GM18499 (cell line): ENCODE data around the gene HMGA1.

ENCODE experiments used
- ATAC-seq: cut with Tn5 transposase; IDR thresholded peaks from one replicate; pipeline ENCODE4 v1.9.1; 2021; ENCODE audit warnings: moderate number of reproducible peaks; ENCODE audit not compliant: insufficient read depth, unreplicated experiment

The HMGA1 gene

DNA sequence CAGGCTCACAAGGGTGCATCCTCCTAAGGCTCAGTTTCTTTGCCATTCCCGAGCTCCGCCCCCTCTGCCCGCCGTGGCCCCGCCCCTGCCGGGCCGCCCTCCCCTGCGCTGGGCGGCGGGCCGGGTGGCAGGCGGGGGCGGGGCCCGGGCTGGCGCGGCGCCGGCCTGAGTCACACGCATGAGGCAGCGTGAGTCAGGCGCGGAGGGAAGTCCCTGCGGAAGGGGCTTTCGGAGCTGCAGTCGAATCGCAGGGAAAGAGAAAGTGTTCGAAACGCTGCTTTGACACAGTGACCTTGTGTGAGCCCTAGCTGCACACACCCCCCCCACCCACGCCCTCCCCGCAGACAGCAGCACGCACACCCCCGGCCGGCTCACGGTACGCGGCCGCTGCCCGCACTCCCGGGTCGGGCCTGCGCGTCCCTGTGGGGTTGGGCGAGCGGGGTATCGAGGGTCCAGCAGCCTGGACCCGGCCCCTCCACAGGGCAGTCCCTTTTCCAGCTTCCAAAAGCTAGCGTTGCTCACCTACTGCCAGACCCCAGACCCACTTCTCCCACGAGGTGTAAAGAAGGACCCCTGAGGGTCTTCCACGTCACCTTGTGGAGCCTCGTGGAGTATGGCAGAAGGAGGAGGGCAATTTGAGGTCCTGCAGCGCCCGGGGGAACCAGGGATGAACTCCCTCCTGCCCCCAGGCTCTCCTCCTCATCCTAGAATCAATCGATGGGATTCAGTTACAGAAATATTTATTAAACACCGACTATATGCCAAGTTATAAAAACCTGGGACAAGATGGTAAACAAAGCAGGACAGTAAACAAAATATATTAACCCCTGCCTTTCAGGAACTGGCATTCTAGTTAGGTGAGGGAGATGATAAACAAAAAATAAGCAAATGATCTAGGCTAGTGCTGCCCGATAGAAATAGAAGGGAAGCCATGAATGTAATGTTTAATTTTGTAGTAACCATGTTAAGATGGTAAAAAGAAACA is 12.4 kb upstream of the HMGA1 start:
- ATAC-seq, result peak; percentile 54

DNA sequence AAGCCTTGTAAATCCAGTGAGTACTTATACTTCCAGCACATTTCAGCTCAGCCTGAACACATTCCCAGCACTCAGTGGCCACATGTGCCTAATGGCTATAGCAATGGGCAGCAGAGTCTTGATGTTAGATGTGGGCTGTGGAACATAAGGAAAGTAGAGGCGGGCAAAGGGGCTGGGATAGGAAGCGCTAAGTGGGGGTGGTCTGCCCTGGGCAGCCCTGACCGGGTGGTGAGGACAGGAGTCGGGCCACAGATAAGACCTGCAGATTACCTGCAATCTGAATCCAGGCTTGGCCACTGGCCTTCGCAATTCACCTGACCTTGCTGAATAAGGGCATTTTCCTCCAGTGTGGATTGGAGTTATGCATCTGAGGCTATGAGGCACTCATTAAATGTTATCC is 11.1 kb upstream of the HMGA1 start:
- no peak for ATAC-seq

DNA sequence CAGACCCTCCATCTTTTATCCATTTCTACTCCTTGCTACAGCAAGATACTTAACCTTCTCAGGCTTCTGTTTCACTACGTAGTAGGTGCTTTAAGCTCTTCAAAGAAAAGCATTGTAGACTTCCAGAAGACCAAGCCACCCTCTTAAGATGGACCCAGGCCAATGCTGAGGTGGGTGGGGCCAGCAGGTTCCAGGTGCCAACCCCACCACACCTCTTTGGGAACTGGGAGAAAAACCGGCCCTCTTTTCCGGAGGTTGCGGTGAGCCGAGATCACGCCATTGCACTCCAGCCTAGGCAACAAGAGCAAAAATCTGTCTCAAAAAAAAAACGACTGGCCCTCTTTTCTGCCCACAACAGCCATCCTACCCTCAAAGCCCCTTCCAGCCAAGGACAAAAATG is 10.6 kb upstream of the HMGA1 start:
- ATAC-seq, result no peak

DNA sequence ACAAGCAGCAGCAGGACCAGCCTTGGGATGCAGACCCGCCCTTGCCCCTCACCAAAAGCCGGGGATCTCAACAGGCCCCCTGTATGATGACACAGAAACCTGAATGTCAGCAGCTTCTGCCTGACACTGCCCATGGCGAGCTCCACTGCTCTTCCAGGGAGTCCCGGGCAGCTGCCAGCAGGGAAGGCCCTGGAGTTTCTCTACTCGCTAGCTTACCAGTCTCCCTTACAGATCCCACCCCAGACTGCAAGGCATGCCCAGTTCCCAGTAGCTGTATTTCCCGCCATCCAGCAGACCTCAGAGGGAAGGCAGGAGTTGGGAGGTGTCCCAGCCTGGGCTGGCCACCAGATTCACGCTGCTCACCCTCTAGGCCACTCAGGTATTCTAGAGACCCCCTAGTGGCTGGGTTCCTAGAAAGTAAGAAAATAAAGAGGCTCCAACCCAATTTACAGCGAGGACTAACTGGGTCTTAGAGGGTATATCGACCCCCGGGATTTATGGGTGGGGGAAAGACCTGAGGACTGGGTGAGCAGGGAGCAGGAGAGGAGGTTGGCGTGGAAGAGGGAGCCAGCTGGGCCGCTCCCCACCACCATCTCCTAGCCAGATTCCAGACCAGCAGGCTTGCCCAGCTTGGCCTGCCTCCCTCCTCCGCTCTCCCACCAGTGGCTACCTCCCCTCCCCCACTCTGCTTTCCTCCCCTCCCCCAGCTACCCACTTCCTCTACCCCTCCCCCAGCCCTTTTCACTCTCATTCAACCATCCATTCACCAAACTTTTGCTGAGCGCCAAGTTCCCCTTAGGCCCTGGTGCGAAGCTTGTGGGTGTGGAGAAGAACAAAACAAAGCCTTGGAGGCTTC is 9.7 kb upstream of the HMGA1 start:
- no peak for ATAC-seq

DNA sequence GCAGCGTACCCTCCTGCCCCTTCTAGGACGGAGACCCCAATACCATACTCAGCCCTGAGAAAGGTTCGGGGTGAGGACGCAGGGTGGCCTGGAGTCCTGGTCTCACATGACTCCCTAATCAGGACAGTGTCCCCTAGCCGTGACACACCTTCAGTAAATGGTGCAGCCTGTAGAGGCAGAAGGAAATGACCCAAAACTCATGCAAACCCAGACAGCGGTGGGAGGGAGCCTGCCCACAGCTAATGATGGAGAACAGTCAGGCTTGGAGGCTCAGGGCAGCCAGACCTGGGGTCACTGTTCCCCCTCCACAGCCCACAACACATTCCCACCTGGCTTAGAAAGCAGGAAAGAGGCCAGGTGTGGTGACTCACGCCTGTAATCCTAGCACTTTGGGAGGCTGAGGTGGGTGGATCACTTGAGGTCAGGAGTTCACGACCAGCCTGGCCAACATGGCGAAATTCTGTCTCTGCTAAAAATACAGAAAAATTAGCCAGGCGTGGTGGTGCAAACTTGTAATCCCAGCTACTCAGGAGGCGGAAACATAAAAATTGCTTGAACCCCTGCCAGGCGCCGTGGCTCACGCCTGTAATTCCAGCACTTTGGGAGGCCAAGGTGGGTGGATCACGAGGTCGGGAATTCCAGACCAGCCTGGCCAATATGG is 8.8 kb upstream of the HMGA1 start:
- no peak for ATAC-seq

DNA sequence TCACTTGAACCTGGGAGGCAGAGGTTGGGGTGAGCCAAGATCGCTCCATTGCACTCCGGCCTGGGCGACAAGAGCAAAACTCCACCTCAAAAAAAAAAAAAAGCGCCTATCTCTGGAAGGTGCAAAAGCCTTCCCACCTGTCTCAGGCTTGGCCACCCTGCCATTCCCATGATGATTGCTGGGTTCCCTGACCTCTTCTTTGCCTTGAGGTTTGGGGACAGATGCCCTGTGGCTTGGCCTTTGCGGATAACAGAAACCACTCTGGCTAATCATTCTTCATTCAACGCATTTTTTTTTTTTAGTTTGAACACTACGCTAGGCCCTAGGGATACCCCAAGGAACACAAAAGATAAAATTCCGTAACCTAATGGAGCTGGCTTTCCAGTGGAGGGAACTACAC is 6.8 kb upstream of the HMGA1 start:
- ATAC-seq, result no peak

DNA sequence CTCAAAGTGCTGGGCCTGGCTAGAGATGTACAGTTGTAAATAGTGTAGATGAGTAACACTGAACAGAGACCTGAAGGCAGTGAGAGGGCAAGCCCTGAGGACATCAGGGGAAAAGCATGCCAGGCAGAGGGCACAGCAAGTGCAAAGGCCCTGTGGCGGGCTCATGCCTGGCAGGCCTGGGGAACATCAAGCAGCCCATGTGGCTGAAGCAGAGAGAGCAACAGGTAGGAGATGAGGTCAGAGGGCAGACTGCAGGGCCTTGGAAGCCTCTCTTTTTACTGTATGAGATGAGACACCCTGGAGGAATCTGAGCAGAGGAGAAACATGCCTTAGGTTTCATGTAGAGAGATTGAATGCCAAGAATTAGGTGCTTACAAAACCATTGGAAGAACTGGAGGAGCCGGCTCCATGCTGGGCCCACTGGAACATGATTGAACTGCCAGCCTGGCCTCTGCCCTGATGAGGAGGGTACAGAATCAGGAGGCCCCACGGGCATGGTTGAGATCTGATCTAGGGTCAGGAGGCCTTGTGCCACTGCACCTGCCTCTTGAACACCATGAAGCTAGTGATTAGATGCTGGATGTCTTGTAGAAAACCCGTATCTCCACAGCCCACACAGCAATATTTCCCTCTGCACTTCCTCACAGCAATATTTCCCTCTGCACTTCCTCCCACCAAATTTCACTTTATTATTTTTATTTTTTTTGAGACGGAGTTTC is 5.9 kb upstream of the HMGA1 start:
- ATAC-seq, result no peak

DNA sequence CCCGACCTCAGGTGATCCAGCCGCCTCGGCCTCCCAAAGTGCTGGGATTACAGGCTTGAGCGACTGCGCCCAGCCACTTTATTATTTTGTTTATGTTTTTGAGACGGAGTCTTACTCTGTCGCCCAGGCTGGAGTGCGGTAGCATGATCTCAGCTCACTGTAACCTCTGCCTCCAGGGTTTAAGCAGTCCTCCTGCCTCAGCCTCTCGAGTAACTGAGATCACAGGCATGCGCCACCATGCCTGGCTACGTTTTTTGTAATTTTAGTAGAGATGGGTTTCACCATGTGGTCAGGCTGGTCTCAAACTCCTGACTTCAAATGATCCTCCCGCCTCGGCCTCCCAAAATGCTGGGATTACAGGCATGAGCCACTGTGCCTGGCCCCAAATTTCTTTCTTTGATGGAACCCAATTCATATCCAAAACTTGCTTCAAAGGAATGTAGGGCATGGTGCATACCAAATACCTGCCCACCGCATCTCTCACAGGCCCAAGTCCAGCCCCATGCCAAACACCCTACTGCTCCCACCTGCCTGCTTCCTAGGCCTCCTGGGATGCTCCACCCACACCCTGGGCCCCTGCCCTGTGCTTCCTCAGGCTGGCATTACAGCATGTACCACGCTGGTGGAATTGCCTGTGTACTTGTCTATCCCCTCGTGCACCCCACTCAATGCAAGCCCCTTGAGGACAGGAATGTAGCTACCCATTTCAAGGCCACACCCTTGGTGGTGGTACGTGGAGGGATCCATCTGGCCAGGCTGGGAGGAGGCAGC is 4.9 kb upstream of the HMGA1 start:
- no peak for ATAC-seq

DNA sequence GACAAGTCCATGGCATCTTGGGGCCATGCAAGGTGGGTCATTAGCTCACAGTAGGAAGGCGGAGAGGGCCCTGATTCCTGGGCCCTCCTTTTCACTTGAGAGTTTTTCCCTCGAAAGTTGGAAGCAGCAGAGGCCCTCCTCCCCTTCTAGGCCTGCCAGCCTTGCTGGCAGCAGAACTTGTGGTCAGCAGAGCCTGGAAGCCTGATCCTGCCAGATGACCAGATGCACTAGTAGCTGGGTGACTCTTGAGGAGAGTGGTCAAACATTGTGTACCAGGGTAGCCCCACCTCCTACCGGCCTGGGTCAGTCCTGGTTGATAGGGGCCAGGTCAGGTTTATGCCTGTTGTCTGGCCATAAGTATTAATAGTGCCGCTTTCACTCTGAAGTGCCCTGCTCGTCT is 3.8 kb upstream of the HMGA1 start:
- no peak for ATAC-seq

DNA sequence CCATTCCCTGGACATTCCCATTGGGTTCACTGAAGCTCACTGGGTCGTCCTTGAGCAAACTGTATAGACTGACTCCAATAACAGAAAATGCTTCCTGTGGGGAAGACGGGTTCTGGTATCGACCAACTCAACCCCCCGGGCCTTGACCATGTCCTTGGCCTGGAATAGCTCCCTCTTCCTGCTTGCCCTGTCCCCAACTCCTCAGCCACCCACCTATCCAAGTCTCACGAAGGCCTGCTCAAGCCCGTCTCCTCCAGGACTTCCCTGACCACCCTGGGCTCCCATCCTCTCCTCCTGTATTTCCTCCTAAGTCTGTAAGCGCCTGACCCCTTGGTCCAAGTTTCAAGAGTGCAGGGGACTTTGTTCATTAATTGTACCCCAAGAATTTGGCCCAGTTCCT is 2.8 kb upstream of the HMGA1 start:
- ATAC-seq, result no peak

DNA sequence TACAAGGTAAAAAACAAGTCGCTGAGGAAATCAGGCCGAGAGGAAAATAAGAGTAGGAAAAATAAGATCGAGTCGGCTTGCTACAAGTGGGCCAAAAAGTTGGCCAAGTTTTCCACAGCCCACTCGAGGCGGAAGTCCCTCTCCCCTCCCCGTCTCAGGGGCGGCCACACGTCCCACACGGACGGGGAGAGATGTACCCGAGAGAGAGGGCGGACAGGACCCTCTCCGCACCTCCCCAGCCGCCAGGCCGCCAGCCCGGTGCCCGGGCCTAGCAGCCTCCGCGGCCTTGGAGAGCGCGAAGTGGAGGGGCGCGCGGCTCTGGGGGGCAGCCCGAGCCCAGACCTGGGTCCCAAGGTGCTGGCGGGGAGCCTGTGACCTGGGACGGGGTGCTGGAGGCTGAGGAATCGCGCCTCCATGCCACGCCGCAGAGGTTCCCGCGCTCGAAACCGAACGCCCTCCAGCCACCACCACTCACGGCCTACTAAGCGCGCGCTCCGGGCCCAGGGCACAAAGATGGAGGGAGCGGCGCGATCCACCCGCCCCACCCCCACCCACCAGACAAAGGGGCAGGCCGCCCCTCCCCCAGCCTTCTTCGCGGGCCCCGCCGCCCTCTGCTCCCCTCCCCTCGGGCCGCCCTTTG is 1.9 kb upstream of the HMGA1 start:
- ATAC-seq, result no peak

DNA sequence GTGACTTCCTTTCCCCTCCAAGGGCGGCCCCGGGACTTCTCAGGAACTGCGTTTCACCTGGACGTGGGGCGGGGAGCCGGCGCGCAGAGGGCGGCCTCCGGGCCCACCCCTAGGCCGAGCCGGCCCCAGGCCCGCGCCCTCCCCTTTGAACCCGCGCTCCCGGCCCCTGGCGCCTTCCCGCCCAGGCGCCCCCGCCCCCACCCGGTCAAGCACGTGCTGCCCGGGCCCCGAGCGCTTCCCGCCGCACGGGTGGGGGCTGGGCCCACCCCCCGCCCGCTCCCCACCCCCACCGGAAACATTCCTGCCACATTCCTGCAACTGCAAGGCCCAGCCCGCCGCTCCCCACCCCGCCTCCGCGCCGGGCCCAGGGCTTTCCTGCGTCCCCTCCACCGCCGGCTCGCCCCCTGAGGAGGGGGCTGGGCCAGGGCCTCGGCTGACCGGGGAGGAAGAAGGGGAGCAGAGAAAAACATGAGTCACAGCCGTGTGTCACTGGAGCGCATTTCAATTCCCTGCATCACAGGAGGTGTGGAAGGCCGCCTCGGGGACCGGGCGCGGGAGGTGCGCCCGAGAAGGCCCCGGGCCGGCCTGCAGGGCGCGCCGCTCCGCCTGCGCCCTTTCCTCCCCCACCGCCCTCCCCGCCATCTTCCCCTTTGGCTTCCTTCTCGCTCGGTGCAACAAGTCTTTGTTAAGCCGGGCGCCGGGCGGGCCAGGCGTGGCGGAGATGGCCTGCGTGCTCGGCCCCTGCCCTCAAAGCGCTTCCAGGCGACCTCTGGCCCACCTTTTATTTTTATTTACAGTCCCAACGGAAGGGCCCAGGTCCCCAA is 1.2 kb upstream of the HMGA1 start:
- ATAC-seq, result no peak

DNA sequence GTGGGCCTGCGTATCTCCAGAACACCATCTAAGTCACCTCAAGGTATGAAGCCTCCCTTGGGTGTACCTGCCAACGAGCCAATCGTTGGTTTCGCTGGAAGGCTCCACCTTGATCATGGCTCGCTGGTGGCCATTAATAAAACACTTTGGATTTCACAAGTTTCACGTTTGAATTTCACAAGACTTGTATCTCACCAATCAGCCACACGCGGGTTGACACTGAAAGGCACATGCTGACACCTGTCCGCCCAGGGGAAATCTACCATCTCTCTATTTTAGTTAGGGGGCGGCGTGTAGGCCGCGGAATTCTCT is 586 bp upstream of the HMGA1 start:
- no peak for ATAC-seq

DNA sequence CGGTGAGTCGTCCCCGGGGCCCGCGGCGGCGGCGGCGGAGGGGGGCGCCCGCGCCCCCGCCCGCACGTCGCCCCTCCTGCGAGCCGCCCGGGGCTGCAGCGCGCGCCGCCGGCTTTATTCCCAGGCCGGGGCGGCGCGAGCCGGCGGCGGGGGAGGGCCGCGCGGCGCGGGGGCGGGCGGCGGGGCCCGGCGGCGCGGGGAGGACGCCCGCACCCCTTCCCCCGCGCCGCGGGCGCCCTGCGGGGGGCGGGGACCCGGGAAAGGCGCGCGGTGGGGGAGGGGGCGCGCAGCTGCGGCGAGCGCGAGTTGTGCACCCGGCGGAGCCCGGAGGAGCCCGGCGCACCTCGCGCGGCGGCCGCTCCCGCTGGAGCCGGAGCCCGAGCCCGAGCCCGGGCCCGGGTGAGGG is 646 bp downstream of the HMGA1 start:
- ATAC-seq, result no peak

DNA sequence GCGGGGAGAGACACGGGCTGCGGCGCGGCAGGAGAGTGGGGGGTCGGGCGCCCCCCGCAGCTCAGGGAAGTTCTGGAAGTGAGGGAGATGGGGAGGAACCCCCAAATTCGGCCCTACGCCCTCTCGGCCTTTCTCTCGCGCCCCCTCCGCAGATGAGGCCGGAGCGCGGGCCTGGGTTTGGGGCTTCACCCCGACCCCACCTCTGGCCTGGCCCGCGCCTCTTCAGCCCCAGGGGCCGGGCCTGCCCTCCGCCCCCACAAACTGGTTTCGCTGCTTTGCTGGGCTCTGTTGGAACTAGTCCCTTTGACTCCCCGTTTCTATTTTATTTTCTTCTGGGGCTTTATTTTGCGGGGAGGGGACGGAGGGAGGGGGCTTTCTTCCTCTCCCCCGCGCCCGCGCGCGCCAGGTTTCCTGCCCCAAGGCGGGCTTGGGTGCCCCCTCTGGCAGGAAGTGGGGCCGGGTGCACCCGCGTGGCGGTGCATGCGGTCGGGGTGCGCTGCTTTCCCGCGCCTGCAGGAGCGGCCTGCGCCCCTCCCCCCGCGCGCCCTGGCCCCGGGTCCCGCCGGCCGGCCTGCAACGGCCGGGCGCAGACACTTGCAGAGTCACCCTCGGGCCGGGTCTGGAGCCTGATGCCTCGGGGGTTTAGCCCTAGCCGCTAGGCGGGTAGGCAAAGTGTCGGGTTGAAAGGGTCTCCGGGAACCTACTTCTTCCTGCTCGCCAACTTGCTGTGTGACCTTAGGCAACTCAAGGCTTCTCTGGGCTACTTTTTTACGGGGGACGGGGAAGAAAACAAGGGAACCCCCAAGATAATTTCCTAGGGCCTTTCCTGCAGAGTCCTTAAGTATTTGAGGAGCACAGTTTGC is 1.3 kb downstream of the HMGA1 start:
- no peak for ATAC-seq

DNA sequence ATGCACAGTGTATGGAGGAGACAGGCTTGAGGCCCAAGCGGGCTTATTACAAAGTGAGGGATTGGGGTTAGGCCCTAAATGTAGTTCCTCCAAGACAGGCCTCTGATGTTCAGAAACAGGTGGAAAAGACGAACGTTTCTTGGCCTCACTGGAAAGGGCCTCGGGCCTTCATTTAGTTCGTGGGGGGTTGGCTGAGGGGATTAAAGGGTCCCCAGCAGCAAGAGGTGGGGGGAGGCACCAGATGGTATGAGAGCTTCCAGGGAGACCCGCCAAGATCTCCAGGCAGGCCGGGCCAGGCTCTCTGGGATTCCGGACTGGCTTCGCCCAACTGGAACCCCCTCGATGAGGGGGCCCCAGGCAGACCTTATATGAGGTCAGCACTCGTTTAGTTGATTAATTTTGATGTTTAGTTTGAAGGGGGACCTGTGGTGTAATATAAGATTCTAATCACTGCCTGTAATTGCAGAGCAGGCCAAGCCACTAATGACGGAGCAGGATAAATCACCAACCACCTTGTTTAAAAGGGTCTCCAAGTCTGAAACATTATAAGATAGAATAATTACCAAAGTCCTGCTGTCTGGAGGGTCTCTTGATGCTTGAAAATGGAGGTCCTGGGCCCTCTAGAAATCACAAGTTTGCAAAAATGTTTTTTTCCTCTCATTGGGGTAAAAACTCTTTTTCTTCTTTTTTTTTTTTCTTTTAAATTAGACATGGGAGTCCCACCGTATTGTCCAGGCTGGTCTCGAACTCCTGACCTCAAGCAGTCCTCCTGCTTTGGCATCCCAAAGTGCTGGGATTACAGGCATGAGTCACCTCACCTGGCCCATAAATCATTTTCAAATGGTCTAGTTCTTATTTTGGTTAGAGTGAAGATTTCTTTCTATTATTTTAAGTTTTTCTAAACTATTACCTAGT is 2.2 kb downstream of the HMGA1 start:
- ATAC-seq, result no peak

DNA sequence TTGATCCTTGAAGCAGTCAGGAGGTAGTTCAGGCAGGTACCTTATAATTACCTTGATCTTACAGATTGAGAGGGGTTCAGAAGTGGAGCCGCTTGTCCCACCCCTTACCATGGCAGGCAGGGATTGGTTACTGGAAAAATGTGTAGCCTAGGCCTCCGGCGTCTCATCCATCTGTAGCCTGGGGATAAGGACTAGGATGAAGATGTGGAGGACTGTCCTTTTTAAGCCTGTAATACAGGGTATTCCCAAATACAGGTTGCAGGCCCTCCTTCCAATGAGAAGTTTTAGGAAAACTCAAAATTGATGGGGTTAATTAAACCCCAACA is 2.8 kb downstream of the HMGA1 start:
- ATAC-seq, result no peak
